NCI-H82 treated with DMSO at 0.1 percent for 48 hours (cell line): ENCODE data around the gene C15orf61.
A peak's percentile ranks its signal among the peaks of the same experiment; 100 is the strongest.

Source experiments
- DNase-seq: peaks from one replicate; lab custom pipeline; 2025; ENCODE audit not compliant: unreplicated experiment; lab: John Stamatoyannopoulos, UW

The C15orf61 gene

DNA sequence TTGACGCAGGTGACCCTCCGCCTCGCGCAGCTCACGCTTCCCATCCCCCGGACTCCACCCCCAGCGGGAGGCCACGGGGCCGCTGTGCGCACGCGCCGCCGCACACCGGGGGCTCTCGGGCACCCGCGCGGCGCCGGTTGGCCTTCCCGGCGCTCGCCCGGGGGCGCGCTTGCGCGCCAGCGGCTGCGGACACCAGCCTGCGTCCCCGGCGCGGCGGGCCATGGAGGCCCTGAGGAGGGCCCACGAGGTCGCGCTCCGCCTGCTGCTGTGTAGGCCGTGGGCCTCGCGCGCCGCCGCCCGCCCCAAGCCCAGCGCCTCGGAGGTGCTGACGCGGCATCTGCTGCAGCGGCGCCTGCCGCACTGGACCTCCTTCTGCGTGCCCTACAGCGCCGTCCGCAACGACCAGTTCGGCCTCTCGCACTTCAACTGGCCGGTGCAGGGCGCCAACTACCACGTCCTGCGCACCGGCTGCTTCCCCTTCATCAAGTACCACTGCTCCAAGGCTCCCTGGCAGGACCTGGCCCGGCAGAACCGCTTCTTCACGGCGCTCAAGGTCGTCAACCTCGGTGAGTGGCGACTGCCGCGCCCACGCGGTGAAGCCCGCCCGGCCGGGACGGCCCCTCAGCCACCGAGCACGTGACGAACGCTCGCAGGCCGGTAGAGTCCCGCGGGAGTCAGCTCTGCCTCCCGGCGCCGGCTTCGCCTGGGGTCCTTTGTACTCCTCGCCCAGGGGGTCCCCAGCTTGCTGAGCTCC is at the start of gene C15orf61:
Gene C15orf61 (plus strand): TSS at position 103 of the 754 bp plus-strand sequence. CDS start 118 bp downstream, at position 221.
- peak; percentile 17 for DNase-seq

DNA sequence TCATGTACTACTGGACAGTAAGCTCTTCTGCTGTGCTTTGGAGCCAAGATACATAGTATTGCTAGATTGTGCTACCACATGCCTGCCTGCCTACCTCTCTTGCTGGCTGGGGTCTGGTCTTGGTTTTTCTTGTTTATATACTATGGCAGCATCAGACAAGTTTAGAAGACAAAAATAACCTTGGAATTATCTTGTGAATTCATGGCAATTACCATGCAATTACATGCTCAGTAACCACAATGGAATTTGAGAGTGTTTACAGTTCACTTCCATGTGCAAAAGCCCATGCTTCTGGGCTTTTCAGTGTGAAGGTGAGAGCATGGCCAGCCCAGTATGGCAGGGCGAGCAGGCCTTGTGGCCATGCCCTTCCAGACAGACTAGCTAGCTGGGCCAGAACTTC is 48.0 kb upstream of the C15orf61 start:
- no peak for DNase-seq

GRCh38 chr15:67474405-67475110 is 46.4 kb upstream of the C15orf61 start:
- no peak for DNase-seq

- DNase-seq, result no peak
Observed at GRCh38 chr15:67479781-67480505, 41.0 kb upstream of the C15orf61 start.

GRCh38 chr15:67480741-67481140 is 40.2 kb upstream of the C15orf61 start:
- DNase-seq, result no peak

GRCh38 chr15:67481680-67482079 is 39.3 kb upstream of the C15orf61 start:
- no peak for DNase-seq

DNA sequence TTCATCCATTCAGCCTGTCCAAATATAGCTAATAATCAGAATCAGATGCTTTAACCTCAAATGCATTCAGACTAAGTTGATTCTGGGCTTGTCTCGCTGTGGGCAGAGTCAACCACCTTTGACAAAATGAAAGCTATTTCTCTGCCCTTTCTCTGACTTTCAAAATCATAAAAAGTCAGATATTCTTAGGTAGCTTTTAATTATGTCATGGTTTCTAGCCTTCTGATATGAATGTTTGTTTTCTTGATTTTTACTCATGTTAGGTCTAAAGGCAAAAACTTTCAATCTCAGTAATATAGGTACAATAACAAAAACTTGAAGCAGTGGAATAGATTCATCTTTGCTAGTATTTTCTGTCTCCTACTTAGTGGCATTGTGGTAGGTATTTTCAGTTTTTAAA is 25.3 kb upstream of the C15orf61 start:
- no peak for DNase-seq

DNA sequence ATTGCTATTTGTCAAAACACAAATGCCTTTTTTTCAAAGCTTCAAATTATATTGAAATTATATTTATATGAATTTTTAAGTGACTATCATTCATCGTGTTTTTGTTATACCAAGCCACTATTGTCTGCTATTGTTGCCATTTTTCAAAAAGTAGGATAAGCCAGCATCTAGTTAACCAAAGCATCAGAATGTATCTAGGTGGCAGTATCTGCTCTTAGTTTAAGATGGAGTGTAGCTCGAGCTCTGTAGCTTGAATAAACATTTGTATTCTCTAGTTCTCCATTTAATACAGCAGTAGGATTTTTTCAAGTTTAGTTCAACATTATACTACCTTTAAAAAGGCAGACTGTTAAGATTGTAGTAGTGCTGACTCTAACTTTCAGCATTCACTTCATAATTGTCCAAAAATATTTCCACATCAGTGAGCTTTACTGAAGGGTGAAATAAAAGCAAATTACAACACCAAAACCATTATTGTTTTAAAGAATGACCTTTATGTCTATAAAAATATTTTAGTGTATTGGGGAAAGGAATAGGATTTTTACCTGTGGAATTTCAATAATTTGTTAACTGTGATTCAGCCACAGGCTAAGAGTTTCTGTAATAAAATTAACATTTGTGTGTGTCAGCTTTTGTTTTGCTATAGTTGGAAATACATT is 19.6 kb upstream of the C15orf61 start:
- DNase-seq, result no peak

GRCh38 chr15:67501836-67502461 is 19.0 kb upstream of the C15orf61 start:
- no peak for DNase-seq

GRCh38 chr15:67504056-67504455 is 16.9 kb upstream of the C15orf61 start:
- DNase-seq, result no peak

- DNase-seq, result no peak
Observed at GRCh38 chr15:67504796-67505195, 16.1 kb upstream of the C15orf61 start.

DNA sequence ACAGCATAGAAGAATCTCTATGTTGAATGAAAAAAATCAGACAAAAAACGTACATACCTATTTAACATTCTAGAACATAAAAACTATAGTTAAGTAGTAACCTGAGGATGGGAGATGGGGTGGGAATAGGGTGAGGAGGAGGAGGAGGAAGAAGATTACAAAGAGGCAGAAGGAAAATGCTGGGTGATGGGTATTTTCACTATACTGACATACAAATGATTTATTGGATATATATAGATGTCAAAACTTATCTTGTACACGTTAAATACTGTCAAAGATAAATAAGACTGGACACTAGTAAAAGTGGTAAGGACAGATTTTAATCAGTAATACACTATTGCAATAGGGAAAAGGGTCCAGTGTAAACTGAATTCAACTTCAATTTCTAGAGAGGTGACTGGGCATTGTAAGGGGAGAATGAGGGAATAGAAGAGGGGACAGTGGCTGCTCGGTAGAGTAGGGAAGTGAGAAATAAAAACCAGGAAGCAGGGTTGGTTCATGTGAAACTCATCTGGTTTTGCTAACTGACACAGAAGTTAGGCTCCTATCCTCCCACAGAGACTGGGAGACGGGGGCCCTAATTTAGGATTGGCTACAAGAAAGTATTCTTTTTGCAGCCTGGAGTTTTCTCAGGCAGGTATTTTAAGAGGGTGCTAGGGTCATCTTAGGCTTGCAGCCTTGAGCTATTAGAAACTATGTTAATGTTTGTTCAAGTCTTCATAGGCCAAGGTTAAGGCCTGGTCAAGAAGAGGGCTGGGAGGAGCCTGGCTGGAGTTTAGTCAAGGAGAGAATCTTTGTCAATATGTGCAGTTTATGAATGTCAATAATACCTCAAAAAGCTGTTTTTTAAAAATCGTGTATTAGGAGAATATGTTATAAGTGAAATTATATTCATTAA is 15.0 kb upstream of the C15orf61 start:
- DNase-seq, result no peak

GRCh38 chr15:67506775-67507747 is 13.9 kb upstream of the C15orf61 start:
- no peak for DNase-seq

DNA sequence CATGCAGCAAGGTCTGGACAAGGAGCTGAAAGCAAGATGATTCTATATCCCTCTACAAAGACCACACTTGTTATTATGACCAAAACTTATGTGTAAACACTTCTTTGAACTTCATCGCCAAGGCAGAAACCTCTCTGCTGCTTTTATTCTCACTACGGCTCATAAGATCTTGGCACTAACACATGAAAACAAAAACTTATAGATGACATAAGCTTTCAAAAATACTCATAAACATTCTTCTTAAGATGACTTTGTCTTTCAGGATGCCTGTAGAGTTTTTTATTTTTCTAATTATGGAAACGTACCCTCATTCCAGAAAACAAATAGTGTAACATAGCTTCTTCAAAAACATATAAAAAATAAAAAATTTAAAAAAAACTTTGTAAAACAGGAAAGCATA is 12.5 kb upstream of the C15orf61 start:
- DNase-seq, result no peak

DNA sequence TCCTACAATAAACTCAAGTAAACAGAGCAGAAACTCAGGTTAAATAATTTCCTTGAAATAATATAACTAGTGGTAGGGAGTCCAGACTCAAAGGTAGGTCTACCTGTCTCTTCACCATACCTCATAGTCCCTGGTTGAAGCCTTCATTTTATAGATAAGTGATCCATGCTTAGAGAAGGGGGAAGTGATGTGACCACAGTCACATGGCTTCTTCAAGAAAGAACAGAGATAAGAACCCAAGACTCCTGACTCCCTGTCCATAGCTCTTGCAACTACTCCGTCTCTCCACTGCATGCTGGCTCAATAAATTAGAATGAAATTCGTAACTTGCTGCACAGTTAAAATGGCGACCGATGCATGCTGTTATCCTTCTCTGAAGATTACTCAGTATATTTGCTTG is 11.0 kb upstream of the C15orf61 start:
- DNase-seq, result no peak

DNA sequence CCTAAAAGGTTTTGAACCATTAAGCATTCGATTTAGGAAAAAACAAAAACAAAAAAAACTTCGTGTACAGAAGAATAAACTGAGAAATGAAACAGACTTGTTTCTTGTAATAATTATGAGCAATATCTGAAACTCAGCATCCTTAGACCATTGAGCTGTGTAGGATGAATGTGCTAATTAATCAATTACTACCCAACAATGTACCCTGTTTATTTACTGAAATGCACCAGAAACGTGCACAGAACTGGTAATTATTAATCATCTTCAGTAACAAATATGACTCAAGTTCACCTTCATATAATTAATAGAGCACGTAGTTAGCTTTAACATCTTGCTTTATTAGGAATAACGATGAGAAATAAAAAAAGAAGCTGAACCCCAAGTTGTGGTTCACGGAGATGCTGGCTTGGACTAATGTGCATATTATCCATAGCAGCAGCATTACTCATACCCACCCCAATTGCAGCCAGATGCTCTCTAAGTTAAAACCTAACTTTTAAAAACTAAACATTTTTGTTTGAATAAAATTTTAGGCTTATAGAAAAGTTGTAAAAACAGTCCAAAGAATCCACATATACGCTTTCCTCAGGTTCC is 10.2 kb upstream of the C15orf61 start:
- no peak for DNase-seq

GRCh38 chr15:67511606-67512005 is 9.3 kb upstream of the C15orf61 start:
- no peak for DNase-seq

DNA sequence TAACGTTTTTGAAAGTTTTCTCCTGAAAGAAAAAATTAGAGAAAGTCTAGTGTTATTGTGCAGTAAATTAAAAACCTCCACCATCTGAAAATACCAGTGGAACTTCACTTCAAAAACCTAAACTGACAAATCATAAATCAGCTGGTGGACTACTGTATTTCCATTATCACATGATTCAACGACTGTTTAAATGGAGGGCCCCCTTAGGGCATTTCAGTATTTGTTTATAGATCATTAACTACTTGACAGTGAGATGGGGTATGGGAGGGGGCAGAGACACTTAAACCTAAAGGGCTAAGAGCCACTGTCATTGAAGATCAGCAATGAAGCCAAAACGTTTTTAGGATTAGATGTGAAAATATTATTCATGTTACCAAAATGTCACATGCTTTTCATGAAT is 8.8 kb upstream of the C15orf61 start:
- no peak for DNase-seq
